ENCODE data around the gene HPGD.

- TF ChIP-seq, protein P1, sequence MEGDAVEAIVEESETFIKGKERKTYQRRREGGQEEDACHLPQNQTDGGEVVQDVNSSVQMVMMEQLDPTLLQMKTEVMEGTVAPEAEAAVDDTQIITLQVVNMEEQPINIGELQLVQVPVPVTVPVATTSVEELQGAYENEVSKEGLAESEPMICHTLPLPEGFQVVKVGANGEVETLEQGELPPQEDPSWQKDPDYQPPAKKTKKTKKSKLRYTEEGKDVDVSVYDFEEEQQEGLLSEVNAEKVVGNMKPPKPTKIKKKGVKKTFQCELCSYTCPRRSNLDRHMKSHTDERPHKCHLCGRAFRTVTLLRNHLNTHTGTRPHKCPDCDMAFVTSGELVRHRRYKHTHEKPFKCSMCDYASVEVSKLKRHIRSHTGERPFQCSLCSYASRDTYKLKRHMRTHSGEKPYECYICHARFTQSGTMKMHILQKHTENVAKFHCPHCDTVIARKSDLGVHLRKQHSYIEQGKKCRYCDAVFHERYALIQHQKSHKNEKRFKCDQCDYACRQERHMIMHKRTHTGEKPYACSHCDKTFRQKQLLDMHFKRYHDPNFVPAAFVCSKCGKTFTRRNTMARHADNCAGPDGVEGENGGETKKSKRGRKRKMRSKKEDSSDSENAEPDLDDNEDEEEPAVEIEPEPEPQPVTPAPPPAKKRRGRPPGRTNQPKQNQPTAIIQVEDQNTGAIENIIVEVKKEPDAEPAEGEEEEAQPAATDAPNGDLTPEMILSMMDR (conservative IDR thresholded peaks at IDR 0.05; ENCODE audit: low read length): no peak
- no peak for TF ChIP-seq EZH2phosphoT487 (IDR thresholded peaks at IDR 0.05; ENCODE audit: borderline replicate concordance, low read depth, low read length)
Measured at GRCh38 chr4:174550541-174550940, 28.3 kb upstream of the HPGD start.
